K562 (cell line): ENCODE measurements around the gene B3GLCT. TPM values are rescaled to one million over a fixed set of nuclear protein-coding genes. Genes with fewer than 3 reads are reported as not detected.

Source experiments
- AFF4 ChIP-seq: sonication (generic); formaldehyde crosslinking; IDR thresholded peaks from 2 replicates; pipeline ENCODE4 v1.8.0; 2023; ENCODE audit warnings: mild to moderate bottlenecking, missing genetic modification reagents
- ATF7 ChIP-seq: fragments of 450-650 bp; IDR thresholded peaks from 2 replicates; pipeline ENCODE4 v1.7.1; 2014; ENCODE audit warnings: mild to moderate bottlenecking, moderate library complexity
- CLOCK ChIP-seq: fragments of 250-450 bp; sonication (Bioruptor Pico); IDR thresholded peaks from 2 replicates; pipeline ENCODE4 v1.4.0; 2020; ENCODE audit warnings: mild to moderate bottlenecking, moderate library complexity, borderline replicate concordance
- GABPA ChIP-seq: fragments of 200-800 bp; sonication (Bioruptor generic); conservative IDR thresholded peaks from 2 replicates; pipeline ENCODE4 v1.6.1; 2016; ENCODE audit warnings: low read depth, missing genetic modification characterization, missing compliant biosample characterization
- ILF3 ChIP-seq: fragments of 450-650 bp; IDR thresholded peaks from 2 replicates; pipeline ENCODE4 v1.6.1; 2018; ENCODE audit warnings: antibody characterized with exemption, mild to moderate bottlenecking, moderate library complexity, borderline replicate concordance
- KAT7 ChIP-seq: sonication (generic); formaldehyde crosslinking; IDR thresholded peaks from 2 replicates; pipeline ENCODE4 v1.8.0; 2022; ENCODE audit warnings: missing genetic modification reagents, mild to moderate bottlenecking, borderline replicate concordance
- KLF16 ChIP-seq: IDR thresholded peaks from 2 replicates; pipeline ENCODE4 v1.6.1; 2016; ENCODE audit warnings: antibody characterized with exemption
- MBD1 ChIP-seq: fragments of 250-450 bp; sonication (Bioruptor Pico); IDR thresholded peaks from 2 replicates; pipeline ENCODE4 v1.8.0; 2022; ENCODE audit warnings: inconsistent platforms
- NCOA4 ChIP-seq: fragments of 450-650 bp; IDR thresholded peaks from 2 replicates; pipeline ENCODE4 v1.6.1; 2018; ENCODE audit warnings: mild to moderate bottlenecking; ENCODE audit not compliant: partially characterized antibody
- STAT5A ChIP-seq: IDR thresholded peaks from 2 replicates; pipeline ENCODE4 v1.6.1; 2012; ENCODE audit warnings: low read length, inconsistent platforms, borderline replicate concordance
- STAT6 ChIP-seq: sonication (generic); formaldehyde crosslinking; IDR thresholded peaks from 2 replicates; pipeline ENCODE4 v1.8.1; 2023; ENCODE audit warnings: mild to moderate bottlenecking, missing genetic modification reagents
- ZBTB2 ChIP-seq: fragments of 450-650 bp; IDR thresholded peaks from 2 replicates; pipeline ENCODE4 v1.6.1; 2016; ENCODE audit warnings: antibody characterized with exemption
- ZNF133 ChIP-seq: fragments of 250-450 bp; sonication (Bioruptor Pico); IDR thresholded peaks from 2 replicates; pipeline ENCODE4 v1.4.0; 2020; ENCODE audit warnings: mild to moderate bottlenecking
- polyA plus RNA-seq, 8 experiments: library from polyadenylated mRNA; depleted of rRNA in 4 of 8; stranded (reverse) in 5 of 8; unstranded in 3 of 8; fragments of >200 nt; fragmentation: Nextera tagmentation in 2 of 8; fragmentation: Illumina TruSeq in 1 of 8; extraction: Ambion mirVana in 2 of 8; extraction: Trizol in 1 of 8; gene quantifications; 2 replicates each; pipeline versions ENCODE4 v1.2.1 to v1.2.3, GENCODE V29; 2011 to 2014; ENCODE audit warnings: inconsistent platforms in 1 of 8, missing spikeins in 1 of 8
- total RNA-seq, 7 experiments: library from RNA; depleted of rRNA in 6 of 7; stranded (reverse); fragments of >200 nt in 6 of 7; fragmentation: Illumina TruSeq in 2 of 7; extraction: Trizol in 2 of 7; gene quantifications; 2 replicates each; pipeline versions ENCODE4 v1.2.1 to v1.2.3, GENCODE V29; 2011 to 2021; ENCODE audit warnings: low replicate concordance in 1 of 7

The B3GLCT gene
- total and polyA plus RNA-seq, 9 of the 15 experiments (the other 6 are each of a cell fraction or from before 2014, with no cell fraction given): 1.1 to 5.1 (median 2.9) TPM

- TF ChIP-seq AFF4 (CRISPR knock-in tag) (no peak), CLOCK (CRISPR knock-in tag) (no peak), KAT7 (CRISPR knock-in tag) (no peak), ZBTB2 (no peak), NCOA4 (no peak), ZNF133 (CRISPR knock-in tag) (no peak), ILF3 (no peak), KLF16 (no peak), STAT6 (CRISPR knock-in tag) (no peak), MBD1 (CRISPR knock-in tag) (no peak), ATF7 (peak; percentile 95), STAT5A (no peak), GABPA (tag) (peak; percentile 85)
These were observed 37.4 kb upstream of the B3GLCT start (continued) for GRCh38 chr13:31162151-31163008.
